ENCODE results near the gene METTL8.

Gene METTL8

GRCh38 chr2:171412571-171413175 lies 21.1 kb downstream of the METTL8 start:
- no peak for DNase-seq
- TF ChIP-seq POLR2A (IDR thresholded peaks at IDR 0.05; ENCODE audit: low read length) (no peak), GATA1 (IDR thresholded peaks at IDR 0.05; ENCODE audit: low read depth, low read length) (no peak)

DNA sequence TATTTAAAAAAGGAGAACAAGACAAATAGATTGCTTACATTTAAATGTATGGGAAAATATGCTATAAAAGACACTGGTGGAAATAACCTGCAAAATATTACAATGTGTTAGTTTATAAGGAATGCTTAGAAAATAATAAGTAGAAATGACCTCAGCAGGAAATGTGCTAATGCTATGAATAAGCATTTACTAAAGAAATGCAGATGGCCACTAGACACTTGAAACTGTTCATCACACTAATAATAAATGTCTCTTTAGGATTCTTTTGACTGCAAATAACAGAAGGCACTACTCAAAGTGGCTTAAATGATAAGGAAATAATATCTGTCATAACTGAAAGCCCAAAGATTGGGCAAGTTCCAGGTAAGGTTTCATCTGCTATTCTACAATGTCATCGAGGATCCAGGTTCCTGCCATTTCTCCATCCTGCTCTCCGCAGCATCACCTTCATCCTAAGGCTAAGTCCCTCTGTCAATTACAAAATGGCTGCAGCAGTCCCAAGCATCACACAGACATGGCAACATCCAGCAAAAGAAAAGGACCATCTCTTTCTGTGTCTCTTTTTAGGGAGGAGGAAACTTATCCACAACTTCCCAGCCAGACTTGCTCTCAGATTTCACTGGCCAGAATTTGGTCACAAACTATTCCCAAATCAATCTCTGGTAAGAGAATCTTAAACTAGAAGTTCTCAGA lies 21.9 kb downstream of the METTL8 start:
- no peak for DNase-seq
- no peak for TF ChIP-seq GATA1 (IDR thresholded peaks at IDR 0.05; ENCODE audit: low read depth, low read length)
- no peak for TF ChIP-seq POLR2A (IDR thresholded peaks at IDR 0.05; ENCODE audit: low read length)

DNA sequence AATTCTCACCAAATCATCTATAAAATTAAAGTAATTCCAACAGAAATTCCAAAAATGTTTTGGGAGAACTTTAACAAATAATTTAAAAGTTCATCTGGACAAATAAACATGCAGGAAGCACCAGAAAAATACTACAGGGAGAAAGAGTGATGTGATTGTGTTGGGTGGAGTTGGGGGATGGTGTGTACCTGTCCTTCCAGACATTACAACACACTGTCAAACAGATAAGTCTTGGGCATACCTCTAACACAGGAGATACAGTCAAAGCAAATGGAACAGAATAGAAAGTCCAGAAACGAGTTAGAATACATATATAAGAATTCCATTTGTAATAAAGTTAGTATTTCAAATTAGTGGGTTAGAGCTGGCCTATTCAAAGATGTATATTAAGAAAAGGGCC lies 22.6 kb downstream of the METTL8 start:
- no peak for DNase-seq
- TF ChIP-seq GATA1 (IDR thresholded peaks at IDR 0.05; ENCODE audit: low read depth, low read length) (no peak), POLR2A (IDR thresholded peaks at IDR 0.05; ENCODE audit: low read length) (no peak)

GRCh38 chr2:171410624-171411023 lies 23.2 kb downstream of the METTL8 start:
- no peak for DNase-seq
- no peak for TF ChIP-seq GATA1 (IDR thresholded peaks at IDR 0.05; ENCODE audit: low read depth, low read length)
- no peak for TF ChIP-seq POLR2A (IDR thresholded peaks at IDR 0.05; ENCODE audit: low read length)

- no peak for DNase-seq
- TF ChIP-seq POLR2A (IDR thresholded peaks at IDR 0.05; ENCODE audit: low read length) (no peak), GATA1 (IDR thresholded peaks at IDR 0.05; ENCODE audit: low read depth, low read length) (no peak)
These were observed 23.7 kb downstream of the METTL8 start for GRCh38 chr2:171410101-171410500.

GRCh38 chr2:171409436-171409971 lies 24.3 kb downstream of the METTL8 start:
- no peak for DNase-seq
- no peak for TF ChIP-seq POLR2A (IDR thresholded peaks at IDR 0.05; ENCODE audit: low read length)
- no peak for TF ChIP-seq GATA1 (IDR thresholded peaks at IDR 0.05; ENCODE audit: low read depth, low read length)

DNA sequence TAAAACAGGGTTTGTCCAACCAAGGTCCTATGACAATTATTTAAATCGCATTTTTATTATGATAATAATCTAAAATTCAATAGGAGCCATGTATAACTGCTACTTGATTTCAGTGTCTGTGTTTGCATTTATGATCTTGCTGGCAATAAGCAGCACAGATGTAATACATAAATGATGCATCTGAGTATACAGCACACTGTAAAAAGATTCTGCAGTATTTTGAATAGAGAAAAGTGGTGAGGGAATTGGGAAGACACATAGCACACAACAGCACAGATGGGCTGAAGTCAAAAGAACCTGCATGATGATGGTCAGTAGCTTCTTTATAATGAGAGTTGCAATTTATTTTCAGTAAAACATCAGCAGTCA lies 26.1 kb downstream of the METTL8 start:
- TF ChIP-seq GATA1 (IDR thresholded peaks at IDR 0.05; ENCODE audit: low read depth, low read length): no peak
- no peak for TF ChIP-seq POLR2A (IDR thresholded peaks at IDR 0.05; ENCODE audit: low read length)
- DNase-seq: no peak

DNA sequence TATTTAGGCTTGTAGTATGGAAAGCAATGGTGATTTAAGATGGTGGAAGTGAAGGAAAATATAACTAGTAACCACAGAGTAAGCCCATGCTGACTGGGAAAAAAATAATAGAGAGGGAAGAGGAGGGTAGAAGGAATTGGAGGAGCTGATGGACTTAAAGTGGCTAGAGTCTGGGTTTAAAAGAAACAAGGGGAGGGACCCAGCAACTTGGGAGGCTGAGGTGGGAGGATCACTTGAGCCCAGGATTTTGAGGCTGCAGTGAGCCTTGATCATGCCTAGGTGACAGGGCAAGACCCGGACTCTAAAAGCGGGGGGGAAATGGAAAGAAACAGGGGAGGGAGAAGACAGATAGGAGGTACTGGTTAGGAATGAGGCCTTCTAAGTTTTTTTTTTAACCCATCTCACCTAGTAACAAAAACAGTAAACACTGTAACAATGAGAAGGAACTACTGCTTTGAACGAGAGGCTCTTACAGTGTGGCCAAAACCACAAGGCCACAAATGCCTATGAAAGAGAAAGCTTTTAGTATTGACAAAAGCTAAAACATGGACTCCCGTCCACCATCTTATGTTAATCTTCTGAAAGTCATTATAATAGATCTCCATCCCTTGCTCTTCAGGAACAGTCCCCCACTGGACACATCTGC lies 26.6 kb downstream of the METTL8 start:
- TF ChIP-seq POLR2A (IDR thresholded peaks at IDR 0.05; ENCODE audit: low read length) (no peak), GATA1 (IDR thresholded peaks at IDR 0.05; ENCODE audit: low read depth, low read length) (no peak)
- DNase-seq: no peak

DNA sequence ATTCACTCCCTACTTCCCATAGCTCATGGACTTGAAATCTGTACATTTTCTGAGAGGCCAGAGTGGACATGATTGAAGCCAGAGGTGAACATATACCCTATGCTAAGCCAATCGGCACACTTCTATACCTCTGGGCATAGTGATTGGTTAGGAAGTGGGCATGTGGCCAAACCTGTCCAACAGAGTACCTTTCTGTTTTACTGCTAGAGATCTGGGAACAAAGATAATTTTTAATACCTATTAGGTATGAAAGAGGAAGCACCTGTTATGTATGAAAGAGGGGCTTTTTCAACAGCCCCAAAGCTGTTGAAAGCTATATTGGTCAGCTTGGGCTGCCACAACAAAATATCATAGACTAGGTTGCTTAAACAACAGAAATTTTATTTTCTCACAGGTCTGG lies 27.7 kb downstream of the METTL8 start:
- TF ChIP-seq GATA1 (IDR thresholded peaks at IDR 0.05; ENCODE audit: low read depth, low read length) (no peak), POLR2A (IDR thresholded peaks at IDR 0.05; ENCODE audit: low read length) (no peak)
- DNase-seq: no peak

- DNase-seq: no peak
- TF ChIP-seq GATA1 (IDR thresholded peaks at IDR 0.05; ENCODE audit: low read depth, low read length): no peak
These were observed 28.2 kb downstream of the METTL8 start for GRCh38 chr2:171405546-171405945.

DNA sequence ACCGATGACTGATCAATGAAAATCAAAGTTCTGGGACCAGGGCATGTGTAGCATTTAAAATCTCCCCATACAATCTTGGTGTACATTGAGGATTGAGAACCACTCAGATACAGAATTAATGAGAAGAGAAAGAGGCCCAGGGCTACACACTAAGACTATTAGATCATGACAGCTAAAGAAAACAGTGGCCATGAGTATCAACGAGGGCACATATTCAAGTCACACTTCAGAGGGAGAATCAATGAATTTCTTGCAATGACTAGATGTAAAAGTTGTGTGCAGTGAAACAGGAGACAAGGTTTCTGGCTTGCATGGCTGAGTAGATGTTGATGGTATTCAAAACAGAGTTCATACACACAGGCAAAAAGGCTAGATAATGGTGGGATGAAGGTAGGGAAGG lies 29.1 kb downstream of the METTL8 start:
- no peak for DNase-seq
- TF ChIP-seq GATA1 (IDR thresholded peaks at IDR 0.05; ENCODE audit: low read depth, low read length) (no peak), POLR2A (IDR thresholded peaks at IDR 0.05; ENCODE audit: low read length) (no peak)

- DNase-seq: no peak
- TF ChIP-seq POLR2A (IDR thresholded peaks at IDR 0.05; ENCODE audit: low read length) (no peak), GATA1 (IDR thresholded peaks at IDR 0.05; ENCODE audit: low read depth, low read length) (no peak)
These were observed 29.5 kb downstream of the METTL8 start for GRCh38 chr2:171404261-171404660.

DNA sequence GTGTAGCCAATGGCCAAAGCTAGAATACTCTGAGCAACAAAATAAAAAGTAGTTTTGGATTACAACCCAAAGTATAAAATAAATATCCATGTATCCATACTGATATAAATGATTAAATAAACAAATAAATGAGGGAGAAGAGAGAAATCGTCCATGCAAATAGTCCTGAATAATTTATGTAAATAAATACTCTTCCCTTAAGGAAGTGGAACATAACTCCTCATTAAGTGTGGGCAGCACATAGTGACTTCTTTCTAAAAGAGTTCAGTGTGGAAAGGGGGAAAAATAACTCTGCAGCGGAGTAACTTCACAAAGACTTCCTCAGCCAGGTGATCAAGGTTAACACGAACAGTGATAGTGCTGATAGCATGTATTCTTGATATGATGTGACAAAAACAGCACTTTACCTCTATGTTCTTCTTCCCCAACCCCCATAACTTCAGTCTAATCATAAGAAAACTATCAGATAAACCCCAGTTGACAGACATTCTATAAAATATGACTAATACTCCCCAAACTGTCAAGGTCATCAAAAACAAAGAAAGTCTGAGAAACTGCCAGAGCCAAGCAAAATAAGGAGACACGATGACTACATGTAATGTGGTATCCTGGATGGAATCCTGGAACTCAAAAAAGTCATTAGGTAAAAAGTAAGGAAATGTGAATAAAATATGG lies 30.7 kb downstream of the METTL8 start:
- DNase-seq: no peak
- TF ChIP-seq POLR2A (IDR thresholded peaks at IDR 0.05; ENCODE audit: low read length) (no peak), GATA1 (IDR thresholded peaks at IDR 0.05; ENCODE audit: low read depth, low read length) (no peak)

- no peak for TF ChIP-seq GATA1 (IDR thresholded peaks at IDR 0.05; ENCODE audit: low read depth, low read length)
- no peak for TF ChIP-seq POLR2A (IDR thresholded peaks at IDR 0.05; ENCODE audit: low read length)
These were observed 31.8 kb downstream of the METTL8 start for GRCh38 chr2:171401947-171402346.

More at GRCh38 chr2:171401947-171402346, 31.8 kb downstream of the METTL8 start:
- DNase-seq: no peak

Data from erythroblast (primary cell).